PC-3 (cell line): ENCODE results near the gene TCN2.

Source experiments
- CTCF ChIP-seq: fragments of 300-600 bp; sonication (generic); conservative IDR thresholded peaks from 2 replicates; pipeline ENCODE4 v1.5.1; 2017; ENCODE audit warnings: antibody characterized with exemption, low read depth, mild to moderate bottlenecking, low read length
- EZH2 ChIP-seq: fragments of 300-600 bp; sonication (generic); IDR thresholded peaks from one replicate; pipeline ENCODE4 v1.6.1; 2017; ENCODE audit warnings: antibody characterized with exemption, mild to moderate bottlenecking, low read length; ENCODE audit not compliant: unreplicated experiment
- EZH2phosphoT487 ChIP-seq: fragments of 300-600 bp; sonication (generic); IDR thresholded peaks from 2 replicates; pipeline ENCODE4 v1.6.1; 2018; ENCODE audit warnings: mild to moderate bottlenecking, antibody characterized with exemption, low read length, borderline replicate concordance

- TF ChIP-seq EZH2 (no peak), CTCF (no peak), EZH2phosphoT487 (no peak)
Measured at GRCh38 chr22:30614879-30615278, 7.9 kb downstream of the TCN2 start.
